ENCODE data around the gene CATSPERZ.

DNA sequence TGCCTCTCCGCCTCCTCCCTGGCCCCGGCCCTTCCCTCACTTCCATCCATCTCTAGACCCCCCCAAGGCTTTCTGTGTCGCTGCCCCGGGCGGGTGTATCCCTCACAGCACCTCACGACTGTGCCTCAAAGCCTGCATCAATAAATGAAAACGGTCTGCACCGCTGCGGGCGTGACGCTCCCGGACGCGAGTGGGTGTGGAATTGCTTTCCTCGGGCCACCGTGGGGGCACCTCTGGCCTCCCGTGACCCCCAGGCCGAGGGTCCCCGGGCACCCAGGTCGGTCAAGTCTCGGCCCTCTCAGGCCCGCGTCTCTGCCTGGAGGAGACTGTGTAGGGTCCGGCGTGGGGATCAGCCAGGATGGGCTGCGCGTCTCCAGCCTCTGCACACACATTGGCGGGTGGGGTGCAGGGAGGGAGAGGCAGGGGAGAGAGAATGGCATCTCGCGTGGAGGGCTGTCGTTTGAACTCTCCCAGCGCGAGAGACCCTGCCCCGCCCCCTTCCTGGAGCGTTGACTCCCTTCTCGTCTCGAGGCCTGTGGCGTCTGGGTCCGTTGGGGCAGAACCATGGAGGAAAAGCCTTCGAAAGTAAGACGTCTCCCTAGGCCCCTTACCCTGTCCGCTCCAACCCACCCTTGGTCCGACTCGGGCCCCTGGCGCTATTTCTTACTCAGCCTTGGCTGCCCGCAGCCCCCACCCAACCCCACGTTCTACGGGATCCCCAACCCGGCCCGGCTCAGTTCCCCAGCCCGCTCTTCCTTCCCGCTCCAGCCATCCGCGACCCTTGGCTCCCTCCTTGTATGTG, at the start of gene CATSPERZ:
- TF ChIP-seq CTCF (conservative IDR thresholded peaks at IDR 0.05) (no peak), EZH2 (IDR thresholded peaks at IDR 0.05; ENCODE audit: low read depth) (no peak)
